K562 (cell line): ENCODE data around the gene RNF145. TPM values are rescaled to one million over a fixed set of nuclear protein-coding genes. Genes with fewer than 3 reads are reported as not detected.

Experiments
- ATAC-seq: fragments of 200-7000 bp; cut with Tn5 transposase; 3 replicates; pipeline ENCODE4 v1.9.1; 2020; ENCODE audit warnings: moderate library complexity
- BruUV-seq: library from RNA; stranded (reverse); fragments of 400-500 nt; replicated peaks from 2 replicates; lab custom pipeline; 2021; lab: Mats Ljungman, UMichigan
- CTCF ChIA-PET: fragments of 300-600 bp; formaldehyde crosslinking; extraction: SDS; loops from one replicate; lab custom pipeline; 2021; ENCODE audit warnings: low intra/inter-chr PET ratio; lab: Yijun Ruan, JAX
- POLR2A ChIA-PET: fragments of 300-600, 350-650 bp; sonication (Branson Sonifier 250); formaldehyde crosslinking; extraction: SDS; loops from one replicate; lab custom pipeline; 2021; ENCODE audit warnings: antibody characterized with exemption, inconsistent platforms; lab: Yijun Ruan, JAX
- DNase-seq, 4 experiments: peaks; one replicate each; pipeline versions ENCODE4 v3.0.0 to v3.0.0-alpha.2; 2011 to 2018; ENCODE audit warnings: low spot score in 3 of 4, mixed read lengths in 3 of 4; ENCODE audit errors: extremely low read depth in 1 of 4
- FAIRE-seq: peaks from 2 replicates; lab custom pipeline; 2011; peaks lifted over from hg19 to GRCh38; lab: Jason Lieb, UNC
- H2AFZ ChIP-seq: 2 replicates; pipeline ENCODE4 v1.6.0; 2011; ENCODE audit warnings: low read depth, low read length, control low read depth, inconsistent platforms
- H3K27ac ChIP-seq: fragments of 200-600 bp; 3 replicates; pipeline ENCODE4 v1.8.0; 2011; ENCODE audit warnings: low read depth, mild to moderate bottlenecking, control low read depth, inconsistent platforms, low read length, moderate library complexity, mixed read lengths; ENCODE audit errors: extremely low read depth
- H3K27me3 ChIP-seq, 2 experiments: fragments of 300-600 bp in 1 of 2; 2 replicates in 1 of 2; 3 replicates in 1 of 2; pipeline versions ENCODE4 v1.6.0 to v1.8.0; 2011; ENCODE audit warnings: inconsistent platforms in 2 of 2, low read length in 2 of 2, mild to moderate bottlenecking in 1 of 2, mixed read lengths in 1 of 2, moderate library complexity in 1 of 2; ENCODE audit not compliant: control insufficient read depth in 2 of 2, insufficient read depth in 2 of 2
- H3K36me3 ChIP-seq: fragments of 300-600 bp; 3 replicates; pipeline ENCODE4 v1.8.0; 2011; ENCODE audit warnings: mild to moderate bottlenecking, low read length, inconsistent platforms; ENCODE audit not compliant: control insufficient read depth, insufficient read depth
- H3K4me1 ChIP-seq, 2 experiments: fragments of 200-600 bp in 1 of 2; replicated peaks in 1 of 2; 2 replicates in 1 of 2; 3 replicates in 1 of 2; pipeline versions ENCODE4 v1.5.1 to v1.8.0; 2011; ENCODE audit warnings: inconsistent platforms in 2 of 2, low read length in 2 of 2, mild to moderate bottlenecking in 1 of 2, mixed read lengths in 1 of 2, moderate library complexity in 1 of 2; ENCODE audit not compliant: control insufficient read depth in 2 of 2, insufficient read depth in 2 of 2
- H3K4me2 ChIP-seq: 2 replicates; pipeline ENCODE4 v1.6.1; 2011; ENCODE audit warnings: low read length, control low read depth, inconsistent platforms, mixed read lengths; ENCODE audit not compliant: insufficient read depth
- H3K4me3 ChIP-seq: fragments of 200-600 bp; sonication (generic), shearing (Covaris generic); 2 replicates; pipeline ENCODE4 v1.5.1; 2016; ENCODE audit warnings: control low read depth, inconsistent platforms
- H3K79me2 ChIP-seq: fragments of 200-600 bp; 3 replicates; pipeline ENCODE4 v1.8.0; 2011; ENCODE audit warnings: low read length, inconsistent platforms; ENCODE audit not compliant: control insufficient read depth, insufficient read depth
- H3K9ac ChIP-seq, 2 experiments: 2 replicates each; pipeline versions ENCODE4 v1.6.0 to v1.6.1; 2011; ENCODE audit warnings: low read depth in 2 of 2, low read length in 2 of 2, control low read depth in 1 of 2, inconsistent platforms in 1 of 2, mild to moderate bottlenecking in 1 of 2, mixed read lengths in 1 of 2; ENCODE audit not compliant: insufficient read depth in 1 of 2
- H3K9me1 ChIP-seq: one replicate; pipeline ENCODE4 v1.6.0; 2011; ENCODE audit warnings: inconsistent platforms, mild to moderate bottlenecking, low read length, moderate library complexity; ENCODE audit not compliant: control insufficient read depth, insufficient read depth
- H3K9me3 ChIP-seq: replicated peaks from 2 replicates; pipeline ENCODE4 v1.5.1; 2011; ENCODE audit warnings: low read depth, low read length, inconsistent platforms; ENCODE audit not compliant: control insufficient read depth, insufficient read depth
- H4K20me1 ChIP-seq: replicated peaks from 2 replicates; pipeline ENCODE4 v1.6.1; 2011; ENCODE audit warnings: low read length, inconsistent platforms, mixed read lengths; ENCODE audit not compliant: control insufficient read depth, insufficient read depth
- FOXJ2 ChIP-seq: fragments of 200-800 bp; sonication (Bioruptor generic); IDR thresholded peaks from 2 replicates; pipeline ENCODE4 v1.6.1; 2016; ENCODE audit warnings: missing genetic modification characterization, missing compliant biosample characterization
- LEF1 ChIP-seq: fragments of 450-650 bp; IDR thresholded peaks from 2 replicates; pipeline ENCODE4 v1.6.1; 2016; ENCODE audit warnings: mild to moderate bottlenecking
- SMARCA4 ChIP-seq: fragments of 450-650 bp; IDR thresholded peaks from 2 replicates; pipeline ENCODE4 v1.6.1; 2016
- SOX6 ChIP-seq: fragments of 450-650 bp; IDR thresholded peaks from 2 replicates; pipeline ENCODE4 v1.6.1; 2014; ENCODE audit warnings: mild to moderate bottlenecking
- SRF ChIP-seq, 2 experiments: fragments of 250-450, 450-650 bp in 1 of 2; sonication (Bioruptor Pico) in 1 of 2; sonication (generic) in 1 of 2; formaldehyde crosslinking; IDR thresholded peaks; 2 replicates each; pipeline versions ENCODE4 v1.5.0 to v1.5.1; 2020 to 2022; ENCODE audit warnings: mild to moderate bottlenecking in 1 of 2, missing genetic modification reagents in 1 of 2
- UBTF ChIP-seq, 2 experiments: IDR thresholded peaks; 2 replicates each; pipeline ENCODE4 v1.6.1; 2012; ENCODE audit warnings: improper control_type of control experiment in 2 of 2, low read depth in 2 of 2, low read length in 2 of 2, borderline replicate concordance in 1 of 2
- ZFP36 ChIP-seq: fragments of 150-350 bp; IDR thresholded peaks from 2 replicates; pipeline ENCODE4 v1.6.1; 2018; ENCODE audit warnings: low read length, low read depth; ENCODE audit not compliant: partially characterized antibody
- WGBS: fragments of 100-300 bp; shearing (Covaris generic); methylation state at CpG from one replicate; pipeline ENCODE4 v1.1.6; 2016; ENCODE audit warnings: low coverage, mixed read lengths; ENCODE audit not compliant: insufficient coverage; ENCODE audit errors: missing lambda C conversion rate; 5-methylcytosine and 5-hydroxymethylcytosine counted together
- in situ Hi-C: fragments of 300-500 bp; cut with MboI; formaldehyde crosslinking; loops from 4 replicates; pipeline ENCODE4 v1.15.0; 2018; ENCODE audit warnings: inconsistent platforms, mixed read lengths
- intact Hi-C: fragments of 100-400 bp; cut with micrococcal nuclease; formaldehyde crosslinking; loops from 2 replicates; pipeline ENCODE4 v1.14.2; 2022
- polyA plus RNA-seq, 8 experiments: library from polyadenylated mRNA; depleted of rRNA in 4 of 8; stranded (reverse) in 5 of 8; unstranded in 3 of 8; fragments of >200 nt; fragmentation: Nextera tagmentation in 2 of 8; fragmentation: Illumina TruSeq in 1 of 8; extraction: Ambion mirVana in 2 of 8; extraction: Trizol in 1 of 8; gene quantifications; 2 replicates each; pipeline versions ENCODE4 v1.2.1 to v1.2.3, GENCODE V29; 2011 to 2014; ENCODE audit warnings: inconsistent platforms in 1 of 8, missing spikeins in 1 of 8
- total RNA-seq, 7 experiments: library from RNA; depleted of rRNA in 6 of 7; stranded (reverse); fragments of >200 nt in 6 of 7; fragmentation: Illumina TruSeq in 2 of 7; extraction: Trizol in 2 of 7; gene quantifications; 2 replicates each; pipeline versions ENCODE4 v1.2.1 to v1.2.3, GENCODE V29; 2011 to 2021; ENCODE audit warnings: low replicate concordance in 1 of 7

The RNF145 gene
- total and polyA plus RNA-seq, 9 of the 15 experiments (the other 6 are each of a cell fraction or from before 2014, with no cell fraction given), result 13.6 to 40.7 (median 25.4) TPM

DNA sequence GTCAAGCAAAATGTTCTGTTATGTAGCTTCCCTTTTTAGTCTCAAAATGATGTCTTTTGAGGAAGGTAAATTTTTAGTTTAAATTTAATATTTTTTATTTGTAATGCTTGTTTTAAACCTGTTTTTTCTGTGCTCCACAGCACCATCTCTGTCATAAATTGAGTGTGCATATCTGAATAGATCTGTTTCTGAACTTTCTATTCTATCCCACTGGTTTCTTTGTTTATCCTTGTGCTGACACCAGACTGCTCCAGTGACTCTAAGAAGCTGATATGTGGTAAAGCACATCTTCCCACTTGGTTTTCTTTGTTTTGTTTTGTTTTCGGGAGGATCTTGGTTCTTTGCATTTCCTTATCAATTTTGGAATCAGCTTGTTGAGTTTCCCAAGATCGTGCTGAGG is 7.1 kb upstream of the RNF145 start:
- intact Hi-C loops, result no loop called here
- CTCF ChIA-PET, result no interaction called here
- DNase-seq (no peak), ATAC-seq (no peak), FAIRE-seq (no peak)
- no peaks in the 10 kb centered on the region for H4K20me1 ChIP-seq
- no peaks in the 10 kb centered on the region for H3K36me3 ChIP-seq
- no peaks in the 10 kb centered on the region for H3K27me3 ChIP-seq
- H3K79me2 ChIP-seq, result no peaks in the 10 kb centered on the region
- no peak overlapping the region for H3K27ac ChIP-seq
- 7% methylated on average over 2 of the region's 2 CpGs for WGBS
- no peaks in the 10 kb centered on the region for H3K9me3 ChIP-seq
- peaks cover 0 to 22% of the 10 kb centered on the region in 2 experiments; a peak in 4 of 5 replicates for H3K4me1 ChIP-seq
- in situ Hi-C loops, result no loop called here
- H3K9ac ChIP-seq, result no peak overlapping the region
- no TSS peak for BruUV-seq
- H3K4me3 ChIP-seq, result no peak overlapping the region
- POLR2A ChIA-PET, result no interaction called here
- H3K9me1 ChIP-seq, result no peaks in the 10 kb centered on the region
- H3K4me2 ChIP-seq, result no peak overlapping the region
- TF ChIP-seq FOXJ2 (tag), result 0 out of 2 replicates have a peak, but pooled peaks have one; percentile 34
- 0 out of 4 replicates have a peak, but pooled peaks of 1 of the 2 experiments have one; percentile 13 for TF ChIP-seq SRF (CRISPR knock-in tag; IDR thresholded peaks at IDR 0.05)
- peak; percentile 28; the same call in 1 of the 2 replicates for TF ChIP-seq SOX6
- TF ChIP-seq SMARCA4, result peak; percentile 39; the same call in 1 of the 2 replicates
- no peak for TF ChIP-seq LEF1
- TF ChIP-seq UBTF (IDR thresholded peaks at IDR 0.05; ENCODE audit: borderline replicate concordance in 1 of 2, low read depth in 2 of 2, low read length in 2 of 2), result no peak
- TF ChIP-seq ZFP36, result no peak
- H2AFZ ChIP-seq, result no peak overlapping the region
